G401.6 (cell line): ENCODE results near the gene SFMBT2.

Experiments used
- FAIRE-seq: peaks from 2 replicates; lab custom pipeline; 2012; peaks lifted over from hg19 to GRCh38; lab: Jason Lieb, UNC

Gene SFMBT2

DNA sequence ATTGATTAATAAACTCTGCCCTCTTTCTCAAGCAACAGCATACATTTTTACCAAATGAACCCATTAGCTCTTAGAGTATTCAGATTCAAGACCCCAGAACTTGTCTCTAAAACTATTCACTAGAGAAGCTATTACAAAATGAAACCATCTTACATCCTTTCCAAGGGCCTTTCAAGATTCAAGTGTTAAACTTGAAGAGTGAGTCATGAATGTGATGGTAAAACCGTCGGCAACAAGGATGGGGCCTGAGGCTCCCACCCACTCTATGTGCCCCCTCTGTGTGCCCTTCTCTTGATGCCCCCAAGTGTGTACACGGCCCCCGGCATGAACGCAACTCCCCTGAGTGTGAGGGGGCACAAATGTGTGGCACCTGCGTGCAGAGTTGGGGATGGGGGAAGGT is 46.4 kb downstream of the SFMBT2 start:
- FAIRE-seq, result no peak

DNA sequence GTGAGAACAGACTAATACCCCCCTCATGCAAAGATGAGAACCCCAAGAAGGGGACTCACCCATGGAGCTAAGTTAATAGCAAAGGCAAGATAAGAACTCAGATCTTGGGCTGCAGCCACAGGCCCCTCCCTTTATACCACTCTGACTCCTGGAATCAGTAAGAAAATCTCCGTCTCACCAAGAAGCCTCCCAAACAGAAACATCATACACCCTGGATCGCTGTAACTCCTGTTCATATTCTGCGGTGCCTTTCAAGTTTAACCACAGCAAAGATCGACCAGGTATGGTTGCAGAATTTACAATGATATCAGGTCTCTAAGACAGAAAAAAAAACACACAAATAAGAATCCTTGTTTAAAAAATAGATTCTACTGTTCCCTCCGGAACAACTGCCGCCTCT is 47.1 kb downstream of the SFMBT2 start:
- FAIRE-seq, result no peak

- FAIRE-seq, result no peak
These were observed 48.4 kb downstream of the SFMBT2 start for GRCh38 chr10:7362471-7362870.

- no peak for FAIRE-seq
These were observed 49.5 kb downstream of the SFMBT2 start for GRCh38 chr10:7361316-7361715.

DNA sequence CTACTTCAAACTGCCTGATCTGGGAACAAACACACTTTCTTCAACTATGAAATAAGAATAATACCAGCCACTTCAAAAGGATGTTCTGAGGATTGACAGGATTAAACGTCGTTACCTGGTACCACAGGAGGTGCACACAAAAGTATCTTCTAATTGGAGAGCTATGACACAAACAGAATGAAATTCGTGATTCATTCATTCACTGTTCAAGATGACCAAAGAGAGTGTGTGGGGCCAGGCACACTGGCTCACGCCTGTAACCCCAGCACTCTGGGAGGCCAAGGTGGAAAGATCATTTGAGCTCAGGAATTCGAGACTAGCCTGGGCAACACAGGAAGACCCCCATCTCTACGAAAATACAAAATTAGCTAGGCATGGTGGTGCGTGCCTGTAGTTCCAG is 50.9 kb downstream of the SFMBT2 start:
- FAIRE-seq, result no peak

- FAIRE-seq, result no peak
These were observed 51.5 kb downstream of the SFMBT2 start for GRCh38 chr10:7359356-7359755.

GRCh38 chr10:7357193-7357592 is 53.6 kb downstream of the SFMBT2 start:
- FAIRE-seq, result no peak

DNA sequence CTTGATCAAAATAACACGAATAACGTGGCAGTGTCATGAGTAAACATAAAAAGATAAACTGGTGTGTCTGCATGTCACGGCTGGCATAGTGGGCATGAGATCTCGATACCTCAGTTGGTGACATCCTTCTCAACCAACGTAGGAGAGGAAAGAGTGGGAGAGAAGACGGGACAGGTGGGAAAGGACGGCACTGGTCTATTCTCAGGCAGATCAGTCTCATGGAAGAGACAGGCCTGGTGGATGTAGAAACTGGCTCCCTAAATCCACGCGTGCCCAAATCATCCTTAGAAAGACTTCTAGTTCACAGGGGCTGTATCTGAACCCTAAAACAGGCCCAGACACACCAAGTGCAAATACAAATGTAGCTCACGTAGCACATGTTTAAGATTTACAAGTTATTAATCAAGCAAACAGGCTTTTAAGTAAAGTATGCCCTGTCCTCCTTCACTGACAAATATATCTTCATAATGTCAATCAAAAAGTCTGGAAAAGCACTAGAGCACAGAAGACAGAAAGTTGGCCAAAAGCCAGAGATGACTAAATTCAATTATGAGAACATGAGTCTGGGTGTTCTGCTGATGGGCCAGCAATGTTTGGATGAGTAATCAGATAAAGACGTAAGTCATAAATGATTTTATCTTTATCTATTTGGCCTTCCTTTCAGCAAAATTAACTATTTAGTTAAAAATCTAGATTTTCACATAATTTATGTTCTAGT is 56.3 kb downstream of the SFMBT2 start:
- FAIRE-seq, result no peak

DNA sequence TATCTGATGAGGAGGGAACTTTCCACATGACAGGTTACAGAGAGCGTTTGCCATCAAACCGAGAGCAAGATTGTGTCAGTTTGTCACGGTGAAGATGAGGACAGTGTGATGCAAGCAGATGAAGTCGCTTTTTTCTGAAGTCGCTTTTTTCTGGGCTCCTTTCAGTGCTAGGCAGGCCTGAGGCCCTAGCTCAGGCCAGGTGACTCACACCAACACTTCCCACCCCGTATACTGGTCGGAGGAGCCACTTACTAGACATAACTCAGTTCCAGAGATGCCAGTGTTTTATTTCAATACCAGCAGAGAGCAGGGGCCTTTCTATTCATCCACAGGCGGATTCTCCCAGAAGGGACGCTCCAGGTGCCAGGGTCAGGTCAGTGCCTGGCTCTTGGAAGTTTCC is 58.9 kb downstream of the SFMBT2 start:
- no peak for FAIRE-seq

DNA sequence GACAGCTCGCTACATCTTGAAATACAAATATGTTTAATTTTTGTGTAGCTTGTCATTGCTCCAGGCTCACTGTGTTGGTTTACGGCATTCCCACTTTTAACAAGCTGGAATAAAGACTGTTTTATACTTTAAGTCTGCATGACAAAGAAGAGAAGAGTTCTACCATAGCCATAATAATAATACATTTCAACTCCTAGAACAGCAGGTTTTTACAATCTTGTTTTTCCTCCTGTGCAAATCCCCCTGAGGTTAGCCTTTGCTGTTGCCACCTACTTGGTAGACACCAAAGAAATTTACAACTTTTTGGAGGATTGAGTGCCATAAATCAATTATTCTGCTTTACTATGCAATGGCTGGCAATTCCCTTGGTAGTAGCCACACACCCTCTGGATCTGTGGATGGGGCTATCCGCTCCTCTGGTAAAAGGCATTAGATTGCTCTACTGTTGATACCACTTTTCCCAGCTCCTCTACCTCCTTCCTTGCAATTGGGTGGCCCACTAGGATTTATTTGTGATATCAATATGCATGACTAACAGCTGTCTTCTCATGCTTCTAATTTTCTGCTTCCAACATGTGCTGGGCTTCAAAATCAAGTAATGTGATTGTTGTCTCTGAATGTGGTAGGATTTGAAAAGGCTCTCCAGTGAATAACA is 60.2 kb downstream of the SFMBT2 start:
- FAIRE-seq, result no peak

- FAIRE-seq, result no peak
These were observed 65.1 kb downstream of the SFMBT2 start for GRCh38 chr10:7345717-7346116.

- no peak for FAIRE-seq
These were observed 67.8 kb downstream of the SFMBT2 start for GRCh38 chr10:7343040-7343439.

DNA sequence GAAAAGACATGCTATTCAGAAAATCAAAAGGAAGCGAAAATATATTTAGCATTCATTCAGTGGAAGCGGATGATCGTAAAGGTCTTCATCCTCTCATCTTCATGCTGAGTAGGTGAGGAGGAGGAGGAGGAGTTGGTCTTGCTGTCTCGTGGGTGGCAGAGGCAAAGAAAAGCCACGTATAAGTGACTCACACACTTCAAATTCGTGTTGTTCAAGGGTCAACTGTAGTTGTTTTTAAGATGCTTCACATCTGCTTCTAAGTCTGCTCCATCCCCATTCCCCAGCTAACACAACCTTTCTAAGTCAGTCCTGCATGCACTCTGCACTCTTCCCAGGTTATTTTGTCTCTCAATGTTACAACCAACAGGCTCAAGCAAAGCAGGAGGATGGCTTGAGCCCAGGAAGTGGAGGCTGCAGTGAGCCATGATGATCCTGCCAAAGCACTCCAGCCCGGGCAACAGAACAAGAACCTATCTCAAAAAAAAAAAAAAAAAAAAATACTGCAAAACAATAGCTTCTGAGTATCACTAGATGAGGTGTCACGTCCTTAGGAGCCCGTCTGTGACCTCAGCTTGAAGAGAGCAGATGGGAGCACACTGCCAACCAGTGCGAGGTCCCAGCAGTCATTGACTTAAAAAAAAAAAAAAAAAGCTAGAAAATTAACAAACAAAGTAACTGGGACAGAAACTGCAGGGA is 70.5 kb downstream of the SFMBT2 start:
- no peak for FAIRE-seq

- no peak for FAIRE-seq
These were observed 71.3 kb downstream of the SFMBT2 start for GRCh38 chr10:7339510-7339909.

GRCh38 chr10:7338469-7338868 is 72.4 kb downstream of the SFMBT2 start:
- FAIRE-seq, result no peak

DNA sequence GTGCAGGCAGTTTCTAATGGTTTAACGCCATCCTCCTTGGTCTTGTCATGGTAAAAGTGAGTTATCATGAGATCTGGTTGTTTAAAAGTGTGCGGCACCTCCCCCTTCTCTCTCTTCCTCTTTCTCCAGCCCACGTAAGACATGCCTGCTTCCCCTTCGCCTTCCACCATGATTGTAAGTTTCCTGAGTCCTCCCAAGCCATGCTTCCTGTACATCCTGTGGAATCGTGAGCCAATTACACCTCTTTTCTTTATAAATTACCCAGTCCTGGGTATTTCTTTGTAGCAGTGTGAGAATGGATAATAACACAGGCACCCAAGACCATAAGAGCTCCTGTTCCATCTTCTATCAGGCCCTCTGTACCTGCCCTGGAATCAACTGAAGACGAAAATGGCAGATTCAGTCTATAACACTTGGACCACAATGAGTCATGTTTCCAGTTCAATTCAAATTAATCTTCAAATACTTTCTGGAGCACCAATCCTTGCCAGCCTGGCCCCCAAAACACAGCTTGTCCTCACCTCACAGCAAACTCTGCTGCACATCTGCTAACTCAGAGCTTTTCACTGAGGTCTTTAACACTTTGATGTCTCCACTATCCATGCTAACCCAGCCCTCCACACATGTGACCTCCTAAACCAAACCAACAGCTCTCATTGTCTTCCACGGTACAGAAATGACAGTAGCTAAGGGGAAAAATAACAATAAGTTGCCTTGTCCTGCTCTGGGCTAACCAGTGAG is 73.2 kb downstream of the SFMBT2 start:
- FAIRE-seq, result no peak

- FAIRE-seq, result no peak
These were observed 74.9 kb downstream of the SFMBT2 start for GRCh38 chr10:7335977-7336376.

DNA sequence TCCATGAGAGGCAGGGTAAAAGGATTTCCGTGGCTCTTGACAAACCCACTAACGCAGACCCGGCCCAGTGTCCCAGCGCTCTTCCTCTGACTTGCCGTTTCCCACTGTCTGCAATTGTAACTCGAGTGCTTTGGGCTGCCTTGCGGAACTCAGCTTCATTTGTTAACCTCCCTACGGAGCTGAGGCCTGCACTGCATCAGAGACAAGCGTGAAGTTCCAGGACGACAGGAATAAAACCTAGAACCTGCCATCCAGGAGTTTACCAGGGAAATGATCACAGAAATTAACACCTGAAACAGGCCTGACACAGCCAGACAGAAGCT is 76.2 kb downstream of the SFMBT2 start:
- no peak for FAIRE-seq

GRCh38 chr10:7333961-7334641 is 76.7 kb downstream of the SFMBT2 start:
- FAIRE-seq, result no peak

- no peak for FAIRE-seq
These were observed 81.6 kb downstream of the SFMBT2 start for GRCh38 chr10:7329219-7329618.

DNA sequence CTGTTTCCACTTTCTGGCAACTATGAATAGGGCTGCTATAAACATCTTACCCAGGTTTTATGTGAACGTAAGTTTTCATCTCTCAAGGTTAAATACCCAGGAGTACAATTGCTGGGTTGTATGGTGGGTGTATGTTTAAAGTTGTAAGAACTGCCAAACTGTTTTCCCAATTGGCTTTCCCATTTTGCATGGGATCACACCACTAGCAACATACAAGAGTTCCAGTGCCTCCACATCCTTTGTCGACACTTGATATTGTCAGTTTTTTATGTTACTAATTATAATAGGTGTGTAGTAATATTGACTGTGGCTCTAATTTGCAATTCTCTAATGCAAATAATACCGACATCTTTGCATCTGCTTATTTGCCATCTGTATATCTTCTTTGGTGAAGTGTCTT is 82.9 kb downstream of the SFMBT2 start:
- FAIRE-seq, result no peak

DNA sequence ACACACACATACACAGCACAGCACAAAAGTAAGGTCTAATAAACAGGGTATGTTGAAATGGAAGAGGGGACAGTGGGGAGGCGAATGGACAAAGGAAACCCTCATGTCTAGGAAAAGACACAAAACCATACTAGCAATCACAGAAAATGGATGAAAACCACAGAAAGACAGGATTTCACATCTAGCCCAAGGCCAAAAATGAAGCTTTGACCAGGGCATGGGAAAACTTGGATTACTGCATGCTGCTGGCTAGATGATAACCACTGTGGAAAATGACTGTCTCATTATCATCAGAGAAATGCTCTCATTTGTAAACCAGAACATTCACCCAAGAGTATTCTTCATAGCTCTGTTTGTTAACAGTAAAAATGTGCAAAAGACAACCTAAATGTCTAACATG is 88.2 kb downstream of the SFMBT2 start:
- FAIRE-seq, result no peak

GRCh38 chr10:7320072-7320471 is 90.8 kb downstream of the SFMBT2 start:
- FAIRE-seq, result no peak
